Bronchial epithelial cell (primary cell): Measurements from ENCODE around the gene ACOT9. TPM values are rescaled to one million over a fixed set of nuclear protein-coding genes. Genes with fewer than 3 reads are reported as not detected.
"Not testable (repeated sequence)": the region's sequence is repeated elsewhere in the genome, so short reads cannot be mapped to it uniquely, and the experiment has no call there.

Experiments used
- DNase-seq: peaks from one replicate; pipeline ENCODE4 v3.0.0-alpha.2; 2010; ENCODE audit warnings: low read depth
- FAIRE-seq: peaks from 2 replicates; lab custom pipeline; 2011; peaks lifted over from hg19 to GRCh38; lab: Jason Lieb, UNC
- H3K27me3 ChIP-seq: 2 replicates; pipeline ENCODE4 v1.5.1; 2011; ENCODE audit warnings: low read length; ENCODE audit not compliant: control insufficient read depth, insufficient read depth
- H3K36me3 ChIP-seq: 2 replicates; pipeline ENCODE4 v1.5.1; 2011; ENCODE audit warnings: low read length; ENCODE audit not compliant: control insufficient read depth, insufficient read depth
- H3K4me3 ChIP-seq: 2 replicates; pipeline ENCODE4 v1.5.1; 2011; ENCODE audit warnings: mild to moderate bottlenecking, low read depth, low read length, control low read depth
- total RNA-seq: library from RNA; depleted of rRNA; stranded (reverse); fragments of >200 nt; gene quantifications from 2 replicates; pipeline ENCODE4 v1.2.1, GENCODE V29; 2014
- TF ChIP-seq, protein P1 (sequence below): IDR thresholded peaks from 2 replicates; pipeline ENCODE4 v1.5.1; 2011; ENCODE audit warnings: mild to moderate bottlenecking, moderate library complexity, low read length, control low read depth, inconsistent platforms; ENCODE audit not compliant: insufficient read depth, severe bottlenecking

Gene ACOT9
- total RNA-seq, 1 donor from 2014 or later: 66.1 TPM

DNA sequence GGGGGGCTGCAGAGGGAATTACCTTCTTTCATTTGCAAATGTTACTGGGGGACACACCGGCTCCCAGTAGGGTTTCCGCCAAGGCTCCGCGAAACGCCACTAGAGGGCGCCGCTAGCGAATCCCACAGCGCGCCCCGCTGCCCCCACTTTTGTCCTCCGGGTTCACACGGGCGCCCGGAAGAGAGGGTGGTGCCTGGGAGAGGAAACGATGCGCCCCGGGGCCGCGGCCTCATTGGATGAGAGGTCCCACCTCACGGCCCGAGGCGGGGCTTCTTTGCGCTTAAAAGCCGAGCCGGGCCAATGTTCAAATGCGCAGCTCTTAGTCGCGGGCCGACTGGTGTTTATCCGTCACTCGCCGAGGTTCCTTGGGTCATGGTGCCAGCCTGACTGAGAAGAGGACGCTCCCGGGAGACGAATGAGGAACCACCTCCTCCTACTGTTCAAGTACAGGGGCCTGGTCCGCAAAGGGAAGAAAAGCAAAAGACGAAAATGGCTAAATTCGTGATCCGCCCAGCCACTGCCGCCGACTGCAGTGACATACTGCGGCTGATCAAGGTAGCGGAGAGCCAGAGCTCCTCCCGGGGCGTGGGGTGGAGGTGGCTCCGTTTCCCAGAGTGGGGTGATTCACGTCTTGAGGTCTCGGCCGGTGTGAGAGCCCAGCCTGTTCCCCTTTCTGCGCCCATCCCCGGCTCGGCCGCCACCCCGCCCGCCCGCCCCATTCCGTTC is 40.0 kb upstream of the ACOT9 start, which contains the start of gene SAT1:
TSS of gene SAT1 (plus strand) at position 311 of the 726 bp plus-strand sequence. CDS start at position 490, 179 bp downstream.
- FAIRE-seq: no peak
- Histone ChIP-seq H3K36me3 (no peaks in the 10 kb centered on the region), H3K4me3 (peak within 1 kb of the TSS; percentile 71), H3K27me3 (no peaks in the 10 kb centered on the region)
- peak; percentile 78 for DNase-seq
- TF ChIP-seq, protein P1, sequence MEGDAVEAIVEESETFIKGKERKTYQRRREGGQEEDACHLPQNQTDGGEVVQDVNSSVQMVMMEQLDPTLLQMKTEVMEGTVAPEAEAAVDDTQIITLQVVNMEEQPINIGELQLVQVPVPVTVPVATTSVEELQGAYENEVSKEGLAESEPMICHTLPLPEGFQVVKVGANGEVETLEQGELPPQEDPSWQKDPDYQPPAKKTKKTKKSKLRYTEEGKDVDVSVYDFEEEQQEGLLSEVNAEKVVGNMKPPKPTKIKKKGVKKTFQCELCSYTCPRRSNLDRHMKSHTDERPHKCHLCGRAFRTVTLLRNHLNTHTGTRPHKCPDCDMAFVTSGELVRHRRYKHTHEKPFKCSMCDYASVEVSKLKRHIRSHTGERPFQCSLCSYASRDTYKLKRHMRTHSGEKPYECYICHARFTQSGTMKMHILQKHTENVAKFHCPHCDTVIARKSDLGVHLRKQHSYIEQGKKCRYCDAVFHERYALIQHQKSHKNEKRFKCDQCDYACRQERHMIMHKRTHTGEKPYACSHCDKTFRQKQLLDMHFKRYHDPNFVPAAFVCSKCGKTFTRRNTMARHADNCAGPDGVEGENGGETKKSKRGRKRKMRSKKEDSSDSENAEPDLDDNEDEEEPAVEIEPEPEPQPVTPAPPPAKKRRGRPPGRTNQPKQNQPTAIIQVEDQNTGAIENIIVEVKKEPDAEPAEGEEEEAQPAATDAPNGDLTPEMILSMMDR: peak; percentile 74

DNA sequence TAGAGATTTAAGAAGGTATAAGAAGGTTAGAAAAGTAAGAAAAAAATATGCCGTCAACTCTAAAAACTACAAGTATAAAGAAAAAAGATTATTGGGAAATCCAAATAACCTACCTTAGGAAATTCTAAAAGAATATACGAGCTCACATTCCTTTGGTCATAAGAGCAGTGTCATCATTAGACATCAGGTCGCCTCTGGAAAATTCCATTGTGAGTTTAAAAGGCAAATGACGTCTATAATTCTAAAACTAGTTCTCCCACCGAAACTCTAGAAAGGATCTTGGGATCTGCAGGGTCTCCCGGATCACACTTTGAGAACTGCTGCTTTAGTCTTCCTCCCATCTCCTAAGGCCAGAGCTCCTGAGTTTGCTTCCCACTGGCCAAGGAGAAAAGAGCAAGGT is 39.4 kb upstream of the ACOT9 start:
- H3K4me3 ChIP-seq: no peak overlapping the region
- FAIRE-seq (no peak), DNase-seq (no peak)
- H3K36me3 ChIP-seq: no peaks in the 10 kb centered on the region
- TF ChIP-seq, protein P1: no peak
- H3K27me3 ChIP-seq: no peaks in the 10 kb centered on the region

DNA sequence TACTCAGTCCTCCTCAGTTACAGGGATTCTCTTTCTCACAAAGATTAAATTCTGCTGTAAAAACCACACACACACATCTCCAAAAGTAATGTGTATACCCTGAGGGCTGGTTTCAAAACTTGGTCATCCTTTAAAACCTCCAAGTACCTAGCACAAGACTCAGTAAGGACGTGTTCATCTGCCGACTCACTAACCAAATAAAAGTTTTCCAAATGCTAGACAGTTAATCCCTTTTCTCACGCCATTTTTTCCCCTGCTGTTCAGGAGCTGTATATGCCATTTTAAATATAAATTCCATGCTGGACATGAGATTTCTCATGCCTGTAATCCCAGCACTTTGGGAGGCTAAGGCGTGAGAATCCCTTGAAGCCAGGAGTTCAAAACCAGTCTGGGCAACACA is 35.9 kb upstream of the ACOT9 start:
- FAIRE-seq (no peak), DNase-seq (peak; percentile 91)
- no peak overlapping the region for H3K4me3 ChIP-seq
- H3K27me3 ChIP-seq: no peaks in the 10 kb centered on the region
- H3K36me3 ChIP-seq: no peaks in the 10 kb centered on the region
- TF ChIP-seq, protein P1: no peak

DNA sequence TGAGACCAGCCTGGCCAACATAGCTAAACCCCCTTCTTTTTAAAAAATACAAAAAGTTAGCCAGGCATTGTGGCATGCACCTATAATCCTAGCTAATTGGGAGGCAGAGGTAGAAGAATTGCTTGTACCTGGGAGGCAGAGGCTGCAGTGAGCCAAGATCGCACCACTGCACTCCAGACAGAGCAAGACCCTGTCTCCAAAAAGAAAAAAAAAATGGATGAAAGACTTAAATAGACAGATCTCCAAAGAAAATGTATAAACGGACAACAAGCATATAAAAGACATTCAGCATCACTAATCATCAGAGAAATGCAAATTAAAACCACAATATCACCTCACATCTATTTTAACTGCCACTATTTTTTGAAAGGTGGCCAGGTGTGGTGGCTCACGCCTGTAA is 33.3 kb upstream of the ACOT9 start:
- FAIRE-seq: no peak
- H3K36me3 ChIP-seq: no peaks in the 10 kb centered on the region
- no peak for DNase-seq
- H3K4me3 ChIP-seq: no peak overlapping the region
- no peaks in the 10 kb centered on the region for H3K27me3 ChIP-seq
- TF ChIP-seq, protein P1: no peak

GRCh38 chrX:23773601-23774175 is 30.6 kb upstream of the ACOT9 start:
- no peak overlapping the region for H3K4me3 ChIP-seq
- TF ChIP-seq, protein P1: no peak
- no peak for FAIRE-seq

GRCh38 chrX:23771086-23771485 is 28.0 kb upstream of the ACOT9 start:
- FAIRE-seq: not testable (repeated sequence)

More at GRCh38 chrX:23773601-23774175, 30.6 kb upstream of the ACOT9 start:
- H3K36me3 ChIP-seq: no peaks in the 10 kb centered on the region
- H3K27me3 ChIP-seq: no peaks in the 10 kb centered on the region
- no peak for DNase-seq

More at GRCh38 chrX:23771086-23771485, 28.0 kb upstream of the ACOT9 start:
- not testable (repeated sequence) for DNase-seq, H3K36me3 ChIP-seq, H3K27me3 ChIP-seq, H3K4me3 ChIP-seq
